ENCODE measurements around the gene LRRK1.

Gene LRRK1

GRCh38 chr15:101078669-101079323 is 159.6 kb downstream of the LRRK1 start:
- Histone ChIP-seq H4K20me1 (ENCODE audit: insufficient read depth, low read length) (no peaks in the 10 kb centered on the region), H3K9ac (ENCODE audit: low read length) (no peak overlapping the region), H3K4me2 (ENCODE audit: low read length) (no peak overlapping the region), H3K27ac (ENCODE audit: low read depth, low read length, poor library complexity, severe bottlenecking) (no peak overlapping the region), H2AFZ (ENCODE audit: low read length) (no peak overlapping the region), H3K27me3 (ENCODE audit: insufficient read depth, low read length) (no peaks in the 10 kb centered on the region), H3K9me2 (ENCODE audit: low read depth, low read length) (no peaks in the 10 kb centered on the region), H3K36me3 (ENCODE audit: insufficient read depth, low read length) (no peaks in the 10 kb centered on the region), H3K79me2 (ENCODE audit: insufficient read depth, low read length) (no peaks in the 10 kb centered on the region), H3F3A (ENCODE audit: insufficient read depth, low read length) (no peaks in the 10 kb centered on the region), H3K4me3 (ENCODE audit: low read depth, low read length, poor library complexity, severe bottlenecking) (no peak overlapping the region), H3K4me1 (ENCODE audit: insufficient read depth, low read length, severe bottlenecking) (no peaks in the 10 kb centered on the region), H3K9me3 (ENCODE audit: low read length) (no peaks in the 10 kb centered on the region)
- TF ChIP-seq CTCF (IDR thresholded peaks at IDR 0.05; ENCODE audit: low read length) = no peak
- TF ChIP-seq EZH2 (IDR thresholded peaks at IDR 0.05; ENCODE audit: borderline replicate concordance, low read length) = no peak

GRCh38 chr15:101081900-101082299 is 162.7 kb downstream of the LRRK1 start:
- no peak overlapping the region for H3K27ac ChIP-seq (ENCODE audit: low read depth, low read length, poor library complexity, severe bottlenecking)
- no peak overlapping the region for H3K9ac ChIP-seq (ENCODE audit: low read length)
- H3K4me3 ChIP-seq (ENCODE audit: low read depth, low read length, poor library complexity, severe bottlenecking) = no peak overlapping the region
- H3F3A ChIP-seq (ENCODE audit: insufficient read depth, low read length) = no peaks in the 10 kb centered on the region
- no peak overlapping the region for H2AFZ ChIP-seq (ENCODE audit: low read length)
- no peaks in the 10 kb centered on the region for H3K4me1 ChIP-seq (ENCODE audit: insufficient read depth, low read length, severe bottlenecking)
- no peaks in the 10 kb centered on the region for H3K9me3 ChIP-seq (ENCODE audit: low read length)
- no peaks in the 10 kb centered on the region for H3K27me3 ChIP-seq (ENCODE audit: insufficient read depth, low read length)
- TF ChIP-seq EZH2 (IDR thresholded peaks at IDR 0.05; ENCODE audit: borderline replicate concordance, low read length) (no peak), CTCF (IDR thresholded peaks at IDR 0.05; ENCODE audit: low read length) (no peak)
- H4K20me1 ChIP-seq (ENCODE audit: insufficient read depth, low read length) = no peaks in the 10 kb centered on the region
- no peak overlapping the region for H3K4me2 ChIP-seq (ENCODE audit: low read length)
- no peaks in the 10 kb centered on the region for H3K79me2 ChIP-seq (ENCODE audit: insufficient read depth, low read length)
- no peaks in the 10 kb centered on the region for H3K9me2 ChIP-seq (ENCODE audit: low read depth, low read length)
- H3K36me3 ChIP-seq (ENCODE audit: insufficient read depth, low read length) = no peaks in the 10 kb centered on the region

- Histone ChIP-seq H3K4me2 (ENCODE audit: low read length) (no peak overlapping the region), H3K9ac (ENCODE audit: low read length) (no peak overlapping the region), H3K9me3 (ENCODE audit: low read length) (no peaks in the 10 kb centered on the region), H3F3A (ENCODE audit: insufficient read depth, low read length) (no peaks in the 10 kb centered on the region), H3K4me3 (ENCODE audit: low read depth, low read length, poor library complexity, severe bottlenecking) (no peak overlapping the region), H3K27me3 (ENCODE audit: insufficient read depth, low read length) (no peaks in the 10 kb centered on the region), H4K20me1 (ENCODE audit: insufficient read depth, low read length) (no peaks in the 10 kb centered on the region), H3K4me1 (ENCODE audit: insufficient read depth, low read length, severe bottlenecking) (no peaks in the 10 kb centered on the region), H3K79me2 (ENCODE audit: insufficient read depth, low read length) (no peaks in the 10 kb centered on the region), H3K27ac (ENCODE audit: low read depth, low read length, poor library complexity, severe bottlenecking) (no peak overlapping the region), H3K36me3 (ENCODE audit: insufficient read depth, low read length) (no peaks in the 10 kb centered on the region), H2AFZ (ENCODE audit: low read length) (no peak overlapping the region), H3K9me2 (ENCODE audit: low read depth, low read length) (no peaks in the 10 kb centered on the region)
- no peak for TF ChIP-seq EZH2 (IDR thresholded peaks at IDR 0.05; ENCODE audit: borderline replicate concordance, low read length)
- TF ChIP-seq CTCF (IDR thresholded peaks at IDR 0.05; ENCODE audit: low read length) = no peak
Observed at GRCh38 chr15:101083336-101084045, 164.3 kb downstream of the LRRK1 start.
